Duodenal mucosa (tissue), 2 donors: ENCODE data around the gene SNRNP25.
A peak's percentile ranks its signal among the peaks of the same experiment; 100 is the strongest.
"Not testable (repeated sequence)": the region's sequence is repeated elsewhere in the genome, so short reads cannot be mapped to it uniquely, and the experiment has no call there.

ENCODE experiments used
- H3K27ac ChIP-seq: one replicate; pipeline ENCODE4 v1.7.0; 2013; ENCODE audit warnings: low read depth, low read length
- H3K27me3 ChIP-seq, 2 donors: one replicate each; pipeline ENCODE4 v1.7.0; 2013; ENCODE audit warnings: low read length in 2 of 2, control low read depth in 1 of 2; ENCODE audit not compliant: insufficient read depth in 2 of 2, control insufficient read depth in 1 of 2
- H3K36me3 ChIP-seq, 2 donors: one replicate each; pipeline ENCODE4 v1.7.0; 2013; ENCODE audit warnings: low read length in 2 of 2, control low read depth in 1 of 2; ENCODE audit not compliant: insufficient read depth in 2 of 2, control insufficient read depth in 1 of 2
- H3K4me1 ChIP-seq, 2 donors: one replicate each; pipeline ENCODE4 v1.7.0; 2013; ENCODE audit warnings: low read length in 2 of 2, control low read depth in 1 of 2; ENCODE audit not compliant: insufficient read depth in 2 of 2, control insufficient read depth in 1 of 2
- H3K4me3 ChIP-seq, 2 donors: one replicate each; pipeline ENCODE4 v1.7.0; 2013; ENCODE audit warnings: low read length in 2 of 2, low read depth in 1 of 2
- H3K9ac ChIP-seq, 2 donors: one replicate each; pipeline ENCODE4 v1.7.0; 2013; ENCODE audit warnings: low read length in 2 of 2, low read depth in 1 of 2
- H3K9me3 ChIP-seq, 2 donors: one replicate each; pipeline ENCODE4 v1.7.0; 2013; ENCODE audit warnings: low read length in 2 of 2, control low read depth in 1 of 2; ENCODE audit not compliant: control insufficient read depth in 1 of 2

SNRNP25 gene

DNA sequence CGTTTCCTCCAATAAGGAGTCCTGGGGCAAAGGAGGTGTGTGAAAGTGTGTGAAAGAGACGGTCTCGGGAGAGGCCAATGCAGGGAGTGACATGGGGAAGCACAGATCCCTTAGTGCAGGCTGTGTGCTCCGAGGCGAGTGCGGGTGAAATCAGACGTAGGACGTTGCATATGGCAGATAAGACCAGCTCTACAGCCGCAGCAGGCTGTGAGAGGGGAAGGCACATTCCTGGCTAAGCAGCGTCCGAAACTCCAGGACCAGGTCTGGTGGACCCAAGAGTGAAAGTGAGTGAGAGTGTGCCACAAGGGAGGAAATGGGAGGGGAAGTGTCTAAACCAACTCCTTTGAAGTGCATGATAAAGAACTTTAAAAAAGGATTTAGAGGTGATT lies 11.6 kb upstream of the SNRNP25 start:
- no peak overlapping the region for H3K4me3 ChIP-seq
- peaks cover 4 to 11% of the 10 kb centered on the region in 2 donors for H3K4me1 ChIP-seq
- no peaks in the 10 kb centered on the region for H3K27me3 ChIP-seq
- H3K9me3 ChIP-seq: no peaks in the 10 kb centered on the region
- H3K9ac ChIP-seq: no peak overlapping the region
- H3K36me3 ChIP-seq: peaks cover 4 to 35% of the 10 kb centered on the region in 2 donors
- H3K27ac ChIP-seq: no peak overlapping the region

DNA sequence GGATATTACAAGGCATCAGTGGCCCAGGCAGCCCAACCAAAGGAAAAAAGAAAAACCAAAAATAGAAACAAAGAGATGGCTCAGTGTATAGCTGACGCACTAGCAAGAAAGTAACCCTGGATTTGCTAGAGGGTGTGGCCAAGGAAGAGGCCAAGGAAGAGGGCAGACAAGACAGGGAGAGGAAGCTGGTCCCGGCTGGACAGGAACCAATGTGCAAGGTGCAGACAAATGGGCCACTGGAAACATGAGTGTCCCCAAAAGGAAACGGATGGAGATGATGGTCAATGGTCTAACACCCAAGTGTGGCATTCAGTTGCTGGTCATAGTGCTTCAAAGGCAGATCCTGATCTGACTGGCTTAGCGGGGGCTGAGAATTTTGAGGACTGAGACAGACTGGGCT lies 10.9 kb upstream of the SNRNP25 start:
- no peak overlapping the region for H3K9ac ChIP-seq
- no peak overlapping the region for H3K27ac ChIP-seq
- no peaks in the 10 kb centered on the region for H3K9me3 ChIP-seq
- H3K27me3 ChIP-seq: no peaks in the 10 kb centered on the region
- peaks cover 4 to 40% of the 10 kb centered on the region in 2 donors for H3K36me3 ChIP-seq
- no peak overlapping the region for H3K4me3 ChIP-seq
- peaks cover 4 to 11% of the 10 kb centered on the region in 2 donors for H3K4me1 ChIP-seq

DNA sequence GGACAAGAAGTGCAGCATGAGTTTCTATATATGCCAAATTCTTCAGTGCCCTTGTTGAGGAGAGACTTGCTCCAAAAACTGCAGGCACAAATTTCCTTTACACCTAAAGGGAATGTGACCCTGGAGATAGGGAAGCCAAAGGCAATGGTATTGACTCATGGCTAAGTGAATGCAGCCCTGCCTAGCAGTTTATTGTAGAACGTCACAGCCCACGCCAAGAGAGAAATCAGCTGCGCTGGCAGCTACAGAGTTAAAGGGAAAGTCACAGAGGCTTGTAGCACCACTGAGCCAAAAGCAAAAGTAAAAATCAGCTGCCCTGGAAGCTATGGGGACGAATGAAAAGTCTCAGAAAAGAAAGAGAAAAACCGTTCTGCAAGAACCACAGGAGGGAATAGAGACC lies 10.3 kb upstream of the SNRNP25 start:
- no peak overlapping the region for H3K4me3 ChIP-seq
- H3K9ac ChIP-seq: no peak overlapping the region
- H3K9me3 ChIP-seq: no peaks in the 10 kb centered on the region
- peaks cover 4 to 43% of the 10 kb centered on the region in 2 donors for H3K36me3 ChIP-seq
- peaks cover 4 to 10% of the 10 kb centered on the region in 2 donors for H3K4me1 ChIP-seq
- H3K27ac ChIP-seq: no peak overlapping the region
- no peaks in the 10 kb centered on the region for H3K27me3 ChIP-seq

DNA sequence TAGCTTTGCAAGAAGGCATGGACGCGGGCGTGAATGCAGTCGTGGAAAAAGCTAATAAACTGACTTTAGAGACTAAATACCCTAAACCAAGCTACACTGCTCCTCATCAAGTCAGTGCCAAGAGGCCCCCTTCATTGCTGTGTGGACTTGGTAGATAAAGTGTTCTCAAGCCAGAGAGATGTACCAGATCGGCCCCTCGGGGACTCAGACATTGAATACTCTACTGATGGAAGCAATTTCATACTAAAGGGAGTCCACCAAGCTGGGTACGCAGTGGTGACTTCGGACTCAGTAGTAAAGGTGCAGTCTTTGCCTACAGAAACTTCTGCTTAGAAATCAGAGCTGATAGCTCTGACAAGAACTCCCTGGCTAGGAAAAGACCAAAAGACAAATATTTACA lies 9.0 kb upstream of the SNRNP25 start:
- no peaks in the 10 kb centered on the region for H3K4me1 ChIP-seq
- no peak overlapping the region for H3K4me3 ChIP-seq
- H3K27ac ChIP-seq: no peak overlapping the region
- H3K36me3 ChIP-seq: peaks cover 4 to 44% of the 10 kb centered on the region in 2 donors
- H3K9me3 ChIP-seq: no peaks in the 10 kb centered on the region
- no peaks in the 10 kb centered on the region for H3K27me3 ChIP-seq
- H3K9ac ChIP-seq: no peak overlapping the region

DNA sequence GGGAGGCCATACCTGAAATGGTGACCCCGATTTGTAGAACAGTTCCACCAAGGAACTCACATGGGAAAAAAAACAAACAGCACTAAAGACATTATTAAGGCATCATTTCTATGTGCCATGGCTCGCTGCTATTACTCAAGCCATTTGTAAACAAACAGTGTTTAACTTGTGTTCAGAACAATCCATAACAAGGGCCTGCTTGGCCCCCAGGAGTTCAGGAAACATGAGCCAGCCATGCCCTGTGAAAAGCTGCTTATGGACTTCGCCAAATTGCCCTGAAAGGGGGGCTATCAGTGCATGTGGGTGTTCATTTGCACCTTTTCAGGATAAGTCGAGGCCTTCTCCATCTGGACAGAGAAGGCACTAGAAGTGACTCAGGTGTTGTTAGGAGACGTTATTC lies 8.2 kb upstream of the SNRNP25 start:
- H3K4me1 ChIP-seq: no peaks in the 10 kb centered on the region
- no peaks in the 10 kb centered on the region for H3K9me3 ChIP-seq
- peaks cover 4 to 44% of the 10 kb centered on the region in 2 donors for H3K36me3 ChIP-seq
- no peaks in the 10 kb centered on the region for H3K27me3 ChIP-seq
- H3K9ac ChIP-seq: no peak overlapping the region
- no peak overlapping the region for H3K4me3 ChIP-seq
- no peak overlapping the region for H3K27ac ChIP-seq

DNA sequence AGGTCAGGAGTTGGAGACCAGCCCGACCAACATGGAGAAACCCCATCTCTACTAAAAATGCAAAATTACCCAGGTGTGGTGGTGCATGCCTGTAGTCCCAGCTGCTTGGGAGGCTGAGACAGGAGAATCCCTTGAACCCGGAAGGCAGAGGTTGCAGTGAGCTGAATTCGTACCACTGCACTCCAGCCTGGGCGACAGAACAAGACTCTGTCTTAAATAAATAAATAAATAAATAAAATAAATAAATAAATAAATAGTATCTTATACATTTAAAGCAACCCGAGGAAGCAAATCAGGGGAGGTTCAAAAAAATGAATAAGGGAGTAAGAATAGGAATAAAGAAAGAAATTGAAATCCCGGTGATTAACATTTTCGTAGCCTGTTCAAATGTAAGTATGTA lies 7.1 kb upstream of the SNRNP25 start:
- not testable (repeated sequence) for H3K9me3 ChIP-seq, H3K4me3 ChIP-seq, H3K9ac ChIP-seq, H3K27ac ChIP-seq, H3K27me3 ChIP-seq, H3K4me1 ChIP-seq
- H3K36me3 ChIP-seq: peaks cover 4 to 43% of the 10 kb centered on the region in 2 donors

DNA sequence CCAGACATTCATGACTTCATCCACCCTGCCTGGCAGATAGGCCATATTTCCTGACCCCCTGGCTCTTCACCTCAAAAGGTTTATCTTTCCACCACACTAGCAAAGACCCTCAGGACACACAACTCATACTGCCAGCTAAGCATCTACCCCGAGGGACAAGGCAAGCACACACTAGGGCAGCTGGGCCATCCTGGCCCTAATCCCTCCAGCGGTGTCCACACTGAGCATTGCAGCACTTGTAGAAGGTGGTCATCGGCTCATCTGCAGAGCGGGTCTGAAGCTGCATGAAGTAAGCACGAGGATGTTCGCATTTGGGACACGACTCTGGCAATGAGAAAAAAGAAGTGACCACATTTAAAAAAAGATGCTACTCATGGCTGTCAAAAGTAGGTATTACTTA lies 6.4 kb upstream of the SNRNP25 start:
- Histone ChIP-seq H3K9ac (no peak overlapping the region), H3K27me3 (no peaks in the 10 kb centered on the region), H3K27ac (no peak overlapping the region), H3K4me1 (peaks cover 0 to 3% of the 10 kb centered on the region in 2 donors), H3K9me3 (no peaks in the 10 kb centered on the region), H3K4me3 (no peak overlapping the region), H3K36me3 (peaks cover 4 to 36% of the 10 kb centered on the region in 2 donors)

DNA sequence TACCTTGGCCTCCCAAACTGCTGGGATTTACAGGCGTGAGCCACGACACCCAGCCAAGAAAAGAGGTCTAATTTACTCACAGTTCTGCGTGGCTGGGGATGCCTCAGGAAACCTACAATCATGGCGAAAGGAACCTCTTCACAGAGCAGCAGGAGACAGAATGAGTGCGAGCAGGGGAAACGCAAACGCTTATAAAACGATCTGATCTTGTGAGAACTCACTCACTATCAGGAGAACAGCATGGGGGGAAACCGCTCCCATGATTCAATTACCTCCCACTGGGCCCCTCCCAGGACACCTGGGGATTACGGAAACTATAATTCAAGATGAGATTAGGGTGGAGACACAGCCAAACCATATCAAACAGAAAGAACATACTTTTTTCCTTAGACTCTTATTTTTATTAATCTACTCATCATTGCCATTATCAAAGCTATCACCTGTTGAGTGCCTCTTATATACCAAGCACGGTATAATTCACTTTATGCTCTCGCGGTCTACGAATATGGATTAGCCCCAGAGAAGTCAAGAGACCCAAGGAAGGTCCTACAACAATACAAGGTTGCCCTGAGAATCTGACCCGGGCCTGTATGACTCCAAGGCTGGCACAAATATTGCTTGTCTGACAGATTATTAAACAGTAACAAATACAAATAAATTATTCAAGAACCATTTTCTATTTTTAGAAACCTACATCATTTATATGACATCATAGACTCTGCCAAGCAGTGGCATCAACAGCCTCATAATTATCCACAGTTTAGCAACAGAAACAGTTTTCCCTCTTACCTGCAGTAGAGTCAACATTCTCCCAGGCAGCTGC lies 2.6 kb upstream of the SNRNP25 start:
- no peak overlapping the region for H3K4me3 ChIP-seq
- H3K27ac ChIP-seq: no peak overlapping the region
- H3K9ac ChIP-seq: no peak overlapping the region
- peaks cover 0 to 9% of the 10 kb centered on the region in 2 donors for H3K4me1 ChIP-seq
- no peaks in the 10 kb centered on the region for H3K9me3 ChIP-seq
- H3K36me3 ChIP-seq: peaks cover 9 to 19% of the 10 kb centered on the region in 2 donors
- H3K27me3 ChIP-seq: no peaks in the 10 kb centered on the region

DNA sequence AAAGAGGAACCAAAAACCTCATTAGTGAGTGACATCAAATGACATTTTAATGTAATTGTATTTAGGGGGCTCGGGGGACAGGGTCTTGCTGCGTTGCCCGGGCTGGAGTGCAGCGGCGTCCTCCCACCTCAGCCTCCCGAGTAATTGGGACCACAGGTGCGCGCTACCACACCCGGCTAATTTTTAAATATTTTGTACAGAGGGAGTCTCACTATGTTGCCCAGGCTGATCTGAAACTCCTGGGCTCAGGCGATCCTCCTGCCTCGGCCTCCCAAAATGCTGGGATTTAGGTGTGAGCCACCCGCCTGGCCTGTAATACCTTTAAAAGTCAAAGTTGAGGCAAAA lies 581 bp downstream of the SNRNP25 start:
- H3K27me3 ChIP-seq: no peaks in the 10 kb centered on the region
- H3K4me1 ChIP-seq: peaks cover 0 to 9% of the 10 kb centered on the region in 2 donors
- H3K27ac ChIP-seq: no peak overlapping the region
- H3K9me3 ChIP-seq: no peaks in the 10 kb centered on the region
- peaks cover 18 to 32% of the 10 kb centered on the region in 2 donors for H3K36me3 ChIP-seq
- peak overlapping the region; percentile 38 to 74 for H3K9ac ChIP-seq
- peak overlapping the region; percentile 79 to 87 for H3K4me3 ChIP-seq

DNA sequence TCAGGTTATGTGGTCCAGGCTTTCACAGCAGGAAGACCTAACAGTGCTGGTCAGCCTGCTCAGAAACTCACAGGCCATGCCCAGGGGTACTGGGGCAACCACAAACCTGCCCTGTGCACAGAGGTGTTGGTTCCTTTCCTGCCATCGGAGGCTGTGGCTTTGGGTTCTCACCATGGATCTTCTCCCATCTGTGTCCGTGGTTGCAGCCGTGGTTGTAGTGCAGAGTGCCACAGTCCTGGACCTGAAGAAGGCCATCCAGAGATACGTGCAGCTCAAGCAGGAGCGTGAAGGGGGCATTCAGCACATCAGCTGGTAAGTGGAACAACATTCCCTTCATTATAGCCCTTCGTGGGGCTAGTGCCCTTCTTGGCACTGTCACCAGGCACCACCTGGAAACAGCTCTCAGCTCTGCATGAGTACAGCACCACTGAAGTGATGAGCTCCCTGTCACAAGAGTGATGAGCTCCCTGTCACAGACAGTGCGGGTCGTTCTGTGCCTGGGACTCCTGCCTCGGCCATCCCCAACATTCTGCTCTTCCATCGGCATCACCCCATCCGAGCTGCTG lies 2.0 kb downstream of the SNRNP25 start:
- Histone ChIP-seq H3K9me3 (no peaks in the 10 kb centered on the region), H3K27me3 (no peaks in the 10 kb centered on the region), H3K27ac (no peak overlapping the region), H3K36me3 (peaks cover 18 to 32% of the 10 kb centered on the region in 2 donors), H3K4me3 (no peak overlapping the region), H3K9ac (no peak overlapping the region), H3K4me1 (peaks cover 0 to 9% of the 10 kb centered on the region in 2 donors)
